Measurements from ENCODE around the gene HOXC10. TPM values are rescaled to one million over a fixed set of nuclear protein-coding genes. Genes with fewer than 3 reads are reported as not detected.

HOXC10 gene
- total RNA-seq, 1 experiment from 2014 or later: 6.5 TPM

DNA sequence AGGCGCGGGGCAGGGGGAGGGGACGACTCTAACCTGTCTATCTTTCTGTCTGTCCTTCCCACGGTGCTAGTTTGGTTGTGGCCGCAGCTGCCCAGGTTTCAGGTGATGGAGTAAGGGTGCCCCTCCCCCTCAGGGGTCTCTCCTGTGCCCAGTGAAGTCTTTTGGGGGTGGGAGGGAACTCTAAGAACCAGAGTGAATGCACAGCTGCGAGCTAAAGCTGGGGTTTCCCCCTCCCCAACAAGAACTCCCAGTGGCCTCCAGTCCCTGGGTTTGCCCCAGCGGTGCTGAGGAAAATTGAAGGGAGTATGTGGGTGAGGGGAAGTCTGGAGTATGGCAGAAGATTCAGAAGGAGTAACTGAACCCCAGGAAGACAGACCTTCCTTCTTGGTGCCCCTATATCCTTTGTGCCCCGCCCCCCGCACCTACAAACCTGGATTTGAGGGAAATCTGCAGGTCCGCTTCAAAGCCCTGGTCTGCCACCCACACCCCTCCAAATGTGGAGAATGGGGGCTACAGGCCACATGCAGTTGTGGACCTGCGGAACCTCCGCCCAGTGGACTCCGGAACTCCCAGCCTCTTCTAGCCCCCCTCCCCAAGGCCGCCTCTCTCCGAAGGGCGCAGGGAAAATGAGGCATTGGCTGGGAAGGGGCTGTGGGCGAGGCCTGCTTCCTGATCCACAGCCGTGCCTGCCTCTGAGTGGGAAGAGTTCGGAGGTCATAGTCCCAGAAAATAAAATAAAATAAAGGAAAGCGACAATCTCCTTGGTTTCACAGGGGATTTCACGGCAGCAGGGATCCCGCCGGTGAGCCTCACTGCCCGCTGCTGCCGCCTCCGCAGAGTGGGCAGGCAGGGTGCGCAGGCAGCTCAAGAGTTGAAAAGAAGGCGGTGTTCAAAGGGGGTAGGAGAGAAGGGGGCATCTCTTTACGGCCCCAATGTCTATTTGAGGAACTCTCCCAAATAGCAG, 11.6 kb downstream of the HOXC10 start:
- in situ Hi-C loops (cut with HindIII; ENCODE audit: low pct_unique_long_range_greater_than_20kb, low sequenced_read_pairs): no loop called here
- DNase-seq (ENCODE audit: low read depth): peak; percentile 45

DNA sequence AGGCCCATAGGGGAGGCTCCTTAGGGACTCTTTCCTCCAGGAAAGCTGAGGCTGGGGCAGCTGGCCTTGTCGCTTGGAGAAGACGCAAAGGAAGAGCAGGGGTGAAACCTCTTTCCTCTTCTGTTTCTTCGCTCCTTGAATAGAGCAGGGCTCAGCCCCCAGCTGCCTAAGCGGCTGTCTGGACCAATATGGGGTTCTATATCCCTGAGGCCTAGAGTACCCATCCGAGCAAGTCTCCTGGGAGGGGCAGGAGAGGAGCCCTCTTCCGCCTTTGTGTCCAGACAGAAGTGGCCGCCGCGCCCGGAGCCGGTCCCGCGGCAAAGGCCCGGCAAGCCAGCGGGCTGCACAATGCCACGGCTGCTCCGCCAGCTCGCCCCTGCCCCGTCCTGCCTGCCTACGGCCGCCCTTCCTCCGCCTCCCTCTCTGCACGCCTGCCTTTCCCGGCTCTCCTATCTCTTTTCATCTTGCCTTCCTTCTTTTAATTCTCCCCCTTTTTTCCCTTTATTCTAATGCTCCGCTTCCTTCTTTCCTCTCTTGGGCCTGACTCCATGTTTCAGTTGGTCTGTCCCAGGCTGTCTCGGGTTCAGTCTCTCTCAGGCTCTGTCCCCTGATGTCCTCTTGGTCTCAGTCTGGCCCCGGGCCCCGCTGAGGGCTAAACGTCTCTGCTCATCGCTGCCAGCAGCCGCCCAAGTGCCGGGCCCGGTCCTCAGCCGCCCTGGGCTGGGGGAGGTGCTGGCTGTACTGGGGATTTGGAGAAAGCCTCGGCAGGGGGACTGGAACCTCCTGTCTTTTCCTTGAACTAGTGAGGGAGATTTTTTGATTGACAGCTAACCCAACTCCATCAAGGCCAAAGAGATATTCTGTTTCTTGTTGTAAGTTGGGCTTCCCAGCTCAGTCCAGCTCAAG, 12.5 kb downstream of the HOXC10 start:
- no peak for DNase-seq (ENCODE audit: low read depth)
- in situ Hi-C loops (cut with HindIII; ENCODE audit: low pct_unique_long_range_greater_than_20kb, low sequenced_read_pairs): no loop called here

DNA sequence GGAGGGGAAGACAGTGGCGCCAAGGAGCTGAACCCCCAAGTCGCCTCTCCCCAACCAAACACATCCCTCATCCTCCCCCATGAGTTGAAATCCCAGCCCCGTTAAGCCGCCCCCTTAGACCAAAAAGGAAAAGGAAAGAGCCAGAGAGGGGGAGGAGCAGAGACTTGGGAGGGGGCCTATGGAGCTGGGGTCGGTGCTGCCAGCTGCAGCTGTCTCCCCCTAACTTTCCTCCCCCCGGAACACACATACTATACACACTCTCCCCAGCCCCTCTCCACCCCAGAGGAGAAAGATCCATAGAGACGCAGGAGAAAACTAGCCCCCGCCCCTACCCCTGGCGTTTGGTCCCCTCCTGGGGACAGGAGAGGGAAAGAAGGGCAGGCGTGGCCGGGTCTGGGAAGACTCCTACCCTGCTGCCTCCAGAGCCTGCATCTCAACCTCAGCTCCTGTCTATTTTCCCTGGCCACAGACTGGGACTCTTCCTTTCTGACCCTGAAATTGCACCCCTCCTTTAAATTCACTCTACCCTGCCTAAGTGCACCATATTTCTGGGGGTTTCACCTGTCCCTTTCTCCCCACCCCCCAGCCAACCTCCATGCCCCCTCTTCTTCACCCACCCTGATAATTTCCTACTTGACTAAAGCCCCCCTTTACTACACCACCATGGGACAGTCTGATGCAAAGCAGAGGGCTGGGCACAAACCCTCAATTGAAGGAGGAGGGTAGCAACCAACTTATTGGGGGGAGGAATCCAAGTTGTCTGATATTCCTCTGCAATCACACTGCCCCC, 13.4 kb downstream of the HOXC10 start:
- no peak for DNase-seq (ENCODE audit: low read depth)
- in situ Hi-C loops (cut with HindIII; ENCODE audit: low pct_unique_long_range_greater_than_20kb, low sequenced_read_pairs): no loop called here

DNA sequence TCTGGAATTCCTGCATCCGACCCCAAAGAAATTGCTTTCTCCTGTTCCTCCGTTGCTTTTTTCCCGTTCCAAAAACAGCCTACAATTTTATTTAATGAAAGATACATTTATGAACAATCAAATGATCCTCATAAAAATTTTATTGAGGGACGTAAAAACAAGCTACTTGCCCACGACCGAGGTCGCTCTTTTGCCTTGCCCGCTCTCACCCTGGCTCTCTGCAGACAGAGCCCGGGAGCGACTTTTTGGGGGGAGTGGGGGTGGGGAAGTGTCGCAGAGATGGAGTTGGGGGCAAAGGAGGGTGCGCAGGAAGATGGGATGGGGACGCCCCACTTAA, 13.9 kb downstream of the HOXC10 start:
- DNase-seq (ENCODE audit: low read depth): no peak
- in situ Hi-C loops (cut with HindIII; ENCODE audit: low pct_unique_long_range_greater_than_20kb, low sequenced_read_pairs): no loop called here

- DNase-seq (ENCODE audit: low read depth): peak; percentile 77
Observed at GRCh38 chr12:53999559-54000115, 14.7 kb downstream of the HOXC10 start.

DNA sequence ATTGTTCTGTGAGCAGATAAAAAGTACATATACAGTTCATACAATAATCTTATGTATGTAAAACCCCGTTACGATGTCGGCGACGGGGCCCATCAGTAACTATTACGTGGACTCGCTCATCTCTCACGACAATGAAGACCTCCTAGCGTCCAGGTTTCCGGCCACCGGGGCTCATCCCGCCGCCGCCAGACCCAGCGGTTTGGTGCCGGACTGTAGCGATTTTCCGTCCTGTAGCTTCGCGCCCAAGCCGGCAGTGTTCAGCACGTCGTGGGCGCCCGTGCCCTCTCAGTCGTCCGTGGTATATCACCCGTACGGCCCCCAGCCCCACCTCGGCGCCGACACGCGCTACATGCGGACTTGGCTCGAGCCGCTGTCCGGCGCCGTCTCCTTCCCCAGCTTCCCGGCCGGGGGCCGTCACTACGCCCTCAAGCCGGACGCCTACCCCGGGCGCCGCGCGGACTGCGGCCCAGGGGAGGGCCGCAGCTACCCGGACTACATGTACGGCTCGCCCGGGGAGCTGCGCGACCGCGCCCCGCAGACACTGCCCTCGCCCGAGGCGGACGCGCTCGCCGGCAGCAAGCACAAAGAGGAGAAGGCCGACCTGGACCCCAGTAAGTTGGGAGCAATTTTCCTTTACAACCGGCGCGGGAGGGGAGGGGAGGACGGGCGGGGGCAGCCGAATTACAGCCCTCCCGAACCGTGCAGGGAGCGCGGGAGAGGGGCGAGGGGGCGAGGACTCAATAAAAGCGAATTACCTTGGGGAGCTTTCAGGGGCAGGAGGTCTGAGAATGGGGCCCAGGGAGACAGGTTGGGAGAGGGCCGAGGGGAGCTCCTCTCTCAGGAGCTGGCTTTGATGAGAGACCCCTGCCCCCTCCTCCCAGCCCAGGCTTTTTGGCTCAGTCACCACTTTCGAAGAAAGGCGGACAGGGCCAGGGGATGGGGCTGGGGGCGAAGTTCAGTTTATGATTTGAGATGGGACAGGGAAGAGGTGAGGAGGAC, 15.5 kb downstream of the HOXC10 start, which contains the start of gene HOXC9:
Gene HOXC9 (plus strand): TSS at position 46 of the 999 bp plus-strand sequence. CDS start 28 bp downstream, at position 74.
- no peak for DNase-seq (ENCODE audit: low read depth)
- in situ Hi-C loops (cut with HindIII; ENCODE audit: low pct_unique_long_range_greater_than_20kb, low sequenced_read_pairs): loop anchor here (25.0 kb wide), 1 partner anchor 212 kb away; no protein-coding TSS in a partner anchor

More at GRCh38 chr12:53999559-54000115, 14.7 kb downstream of the HOXC10 start:
- in situ Hi-C loops (cut with HindIII; ENCODE audit: low pct_unique_long_range_greater_than_20kb, low sequenced_read_pairs): loop anchor here (25.0 kb wide), 1 partner anchor 213 kb away; no protein-coding TSS in a partner anchor

DNA sequence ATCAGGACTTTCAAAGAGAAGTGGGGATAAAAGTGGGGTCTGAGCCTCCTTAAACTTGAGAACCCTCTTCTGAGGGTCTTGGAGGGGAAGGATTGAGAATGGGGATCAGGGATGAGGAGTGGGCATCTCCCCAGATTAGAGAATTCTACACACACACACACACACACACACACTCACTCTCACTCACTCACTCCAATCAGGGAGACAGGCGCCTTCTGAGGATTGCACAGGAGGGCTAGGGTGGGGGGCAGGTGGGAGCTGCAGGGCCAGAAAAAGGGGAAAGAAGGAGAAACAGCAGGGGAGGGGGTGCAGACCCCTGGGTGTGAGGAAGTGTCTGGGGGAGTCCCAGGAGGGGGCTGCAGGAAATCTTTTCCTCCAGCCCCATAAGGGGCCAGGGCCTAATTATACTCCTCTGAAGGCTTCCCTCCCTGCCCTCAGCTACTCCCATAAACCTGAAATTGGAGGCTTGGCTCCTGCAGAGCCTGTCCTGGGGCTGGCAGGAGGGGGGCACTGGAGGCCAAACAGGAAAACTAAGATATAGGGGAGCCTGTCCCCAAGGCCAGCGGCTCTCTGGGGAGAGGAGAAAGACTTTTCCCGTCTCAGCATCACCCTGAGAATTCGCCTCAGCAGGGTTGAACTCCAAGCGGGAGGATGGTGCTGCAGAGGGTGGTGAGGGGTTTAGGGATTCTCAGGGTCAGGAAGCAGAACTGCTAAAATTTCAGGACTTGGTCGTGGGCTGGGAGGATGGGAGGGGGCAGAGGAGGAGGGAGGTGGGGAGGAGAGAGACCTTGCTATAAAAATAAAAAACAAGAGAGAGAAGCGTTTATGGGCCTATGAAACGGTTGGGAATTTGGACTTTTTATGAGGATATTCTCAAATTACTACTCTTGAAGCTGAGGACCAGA, 16.6 kb downstream of the HOXC10 start:
- in situ Hi-C loops (cut with HindIII; ENCODE audit: low pct_unique_long_range_greater_than_20kb, low sequenced_read_pairs): loop anchor here (25.0 kb wide), 1 partner anchor 211 kb away; no protein-coding TSS in a partner anchor
- DNase-seq (ENCODE audit: low read depth): no peak

GRCh38 chr12:54002278-54002914, 17.4 kb downstream of the HOXC10 start:
- in situ Hi-C loops (cut with HindIII; ENCODE audit: low pct_unique_long_range_greater_than_20kb, low sequenced_read_pairs): loop anchor here (25.0 kb wide), 1 partner anchor 210 kb away; no protein-coding TSS in a partner anchor
- no peak for DNase-seq (ENCODE audit: low read depth)

DNA sequence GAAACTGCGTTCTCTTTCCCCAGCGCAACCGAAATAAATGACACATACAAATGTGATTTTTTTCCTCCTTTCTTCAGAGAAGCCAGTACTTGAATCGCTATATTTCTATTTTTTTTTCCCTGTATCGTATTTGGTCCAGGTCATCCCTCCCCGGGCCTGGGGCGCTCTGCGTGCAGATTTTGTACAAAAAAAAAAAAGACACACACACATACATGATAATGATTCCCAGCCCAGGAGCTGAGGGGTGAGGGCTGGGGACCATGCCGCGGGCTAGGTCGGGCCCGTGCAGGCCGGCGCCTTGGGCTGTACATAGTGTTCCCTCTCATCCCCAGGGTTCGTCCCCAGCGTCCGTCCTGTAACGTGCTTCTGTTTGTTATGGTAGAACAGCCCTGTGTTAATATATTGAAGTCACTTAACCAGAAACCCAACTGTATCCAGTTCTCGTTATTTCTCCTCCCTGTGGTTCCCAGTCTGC, 18.0 kb downstream of the HOXC10 start:
- in situ Hi-C loops (cut with HindIII; ENCODE audit: low pct_unique_long_range_greater_than_20kb, low sequenced_read_pairs): loop anchor here (25.0 kb wide), 1 partner anchor 209 kb away; no protein-coding TSS in a partner anchor
- no peak for DNase-seq (ENCODE audit: low read depth)

DNA sequence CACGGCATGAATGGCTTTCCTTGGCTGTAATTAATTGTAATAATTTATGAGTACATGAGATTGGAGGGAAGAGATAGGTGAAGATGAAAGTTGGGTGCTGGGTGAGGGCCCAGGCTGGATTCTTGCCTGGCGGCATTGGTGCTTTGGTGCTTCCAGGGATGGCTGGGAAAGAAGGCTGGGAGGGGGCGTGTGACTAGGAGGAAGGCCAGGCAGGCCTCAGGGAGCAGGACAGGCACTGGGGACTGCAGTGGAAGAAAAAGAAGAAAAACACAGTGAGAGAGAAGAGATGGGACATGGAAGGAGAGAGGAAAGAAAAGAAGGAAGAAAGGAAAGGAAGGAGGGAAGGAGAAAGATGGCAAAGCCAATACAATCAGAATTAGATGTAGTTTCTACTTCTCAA, 18.7 kb downstream of the HOXC10 start:
- no peak for DNase-seq (ENCODE audit: low read depth)

GRCh38 chr12:54004063-54004840, 19.3 kb downstream of the HOXC10 start:
- in situ Hi-C loops (cut with HindIII; ENCODE audit: low pct_unique_long_range_greater_than_20kb, low sequenced_read_pairs): loop anchor here (25.0 kb wide), 1 partner anchor 208 kb away; no protein-coding TSS in a partner anchor
- no peak for DNase-seq (ENCODE audit: low read depth)

More for the DNA sequence above, 18.7 kb downstream of the HOXC10 start:
- in situ Hi-C loops (cut with HindIII; ENCODE audit: low pct_unique_long_range_greater_than_20kb, low sequenced_read_pairs): loop anchor here (25.0 kb wide), 1 partner anchor 209 kb away; no protein-coding TSS in a partner anchor

DNA sequence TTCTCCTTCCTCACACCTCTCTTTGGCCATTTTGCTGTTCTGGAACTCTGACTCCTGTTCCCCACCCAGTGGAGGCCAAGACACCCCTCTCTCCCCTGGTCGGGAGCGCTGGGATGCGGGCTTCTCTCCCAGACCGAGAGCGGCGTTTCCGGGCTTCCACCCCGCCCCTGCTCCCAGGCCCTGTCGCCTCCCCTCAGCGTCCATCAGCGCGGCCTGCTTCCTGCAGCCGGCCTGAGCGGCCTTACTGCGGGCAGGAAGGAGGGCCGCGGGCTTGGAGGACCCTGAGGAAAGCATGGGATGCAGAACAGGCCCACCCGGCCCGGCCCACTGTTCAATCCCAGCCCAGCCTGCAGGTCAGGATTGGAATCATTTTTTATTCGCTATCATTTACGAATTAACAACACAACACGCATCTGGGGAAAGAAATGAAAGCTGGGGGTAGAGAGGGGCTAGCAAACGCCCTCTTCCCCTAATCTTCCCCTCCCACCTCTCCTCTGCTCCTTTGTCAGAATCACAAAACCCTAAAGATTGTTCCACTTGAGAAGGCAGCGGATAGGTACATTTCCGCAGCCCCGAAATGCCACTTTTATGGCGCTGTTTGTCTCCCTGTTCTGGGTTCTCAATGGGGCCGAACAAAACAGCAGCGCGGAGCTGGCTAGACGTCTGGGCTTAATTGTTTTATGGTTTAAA, 20.0 kb downstream of the HOXC10 start:
- in situ Hi-C loops (cut with HindIII; ENCODE audit: low pct_unique_long_range_greater_than_20kb, low sequenced_read_pairs): loop anchor here (25.0 kb wide), 1 partner anchor 207 kb away; no protein-coding TSS in a partner anchor
- no peak for DNase-seq (ENCODE audit: low read depth)

- in situ Hi-C loops (cut with HindIII; ENCODE audit: low pct_unique_long_range_greater_than_20kb, low sequenced_read_pairs): loop anchor here (25.0 kb wide), 1 partner anchor 207 kb away; no protein-coding TSS in a partner anchor
- no peak for DNase-seq (ENCODE audit: low read depth)
Observed at GRCh38 chr12:54005531-54005852, 20.5 kb downstream of the HOXC10 start.
